ENCODE measurements around the gene KRT13. TPM values are rescaled to one million over a fixed set of nuclear protein-coding genes. Genes with fewer than 3 reads are reported as not detected.

KRT13 gene
- total and polyA plus RNA-seq, 9 of the 15 experiments (the other 6 are each of a cell fraction or from before 2014, with no cell fraction given), result 0.11 to 1.1 (median 0.24) TPM; not detected in 3

DNA sequence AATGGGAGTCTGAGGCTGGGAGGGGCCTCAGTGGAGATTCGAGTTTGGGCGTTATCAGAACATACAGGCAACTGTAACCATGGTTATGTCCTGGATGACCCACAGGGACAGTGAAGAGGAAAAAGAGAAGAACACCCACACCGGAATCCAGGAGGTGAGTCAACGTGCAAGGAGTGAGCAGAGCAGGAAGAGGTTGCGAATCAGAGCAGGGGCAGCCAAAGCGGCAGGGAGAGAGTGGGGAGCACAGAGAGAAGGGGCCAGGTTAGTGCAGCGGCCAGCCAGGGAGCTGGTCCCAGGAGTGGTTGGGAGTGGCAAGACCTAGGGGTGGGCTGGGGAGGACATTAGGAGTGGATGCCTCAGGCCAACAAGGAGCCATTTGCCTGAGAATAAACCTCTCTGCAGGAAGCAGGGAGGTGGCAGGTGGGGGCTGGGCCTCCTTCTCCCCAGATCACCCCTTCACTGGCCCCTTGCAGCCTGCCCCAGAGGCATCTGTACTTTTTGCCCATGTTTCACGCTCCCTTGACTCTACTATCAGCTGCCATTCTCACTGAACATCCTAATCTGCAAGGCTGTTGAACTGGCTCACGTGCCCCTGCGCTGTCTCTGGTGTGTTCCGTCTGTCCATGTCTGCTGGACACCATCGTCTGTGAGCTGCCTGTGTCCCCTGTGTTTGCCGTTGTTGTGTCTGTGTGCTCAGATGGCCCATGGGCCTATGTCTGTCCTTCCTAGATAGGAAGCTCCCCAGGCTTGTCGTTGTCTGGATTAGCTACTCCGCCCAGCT, 5.1 kb downstream of the KRT13 start (continued):
- no peak for TF ChIP-seq CREB3L1 (IDR thresholded peaks at IDR 0.05; ENCODE audit: borderline replicate concordance, low read depth)
- TF ChIP-seq, protein P1, sequence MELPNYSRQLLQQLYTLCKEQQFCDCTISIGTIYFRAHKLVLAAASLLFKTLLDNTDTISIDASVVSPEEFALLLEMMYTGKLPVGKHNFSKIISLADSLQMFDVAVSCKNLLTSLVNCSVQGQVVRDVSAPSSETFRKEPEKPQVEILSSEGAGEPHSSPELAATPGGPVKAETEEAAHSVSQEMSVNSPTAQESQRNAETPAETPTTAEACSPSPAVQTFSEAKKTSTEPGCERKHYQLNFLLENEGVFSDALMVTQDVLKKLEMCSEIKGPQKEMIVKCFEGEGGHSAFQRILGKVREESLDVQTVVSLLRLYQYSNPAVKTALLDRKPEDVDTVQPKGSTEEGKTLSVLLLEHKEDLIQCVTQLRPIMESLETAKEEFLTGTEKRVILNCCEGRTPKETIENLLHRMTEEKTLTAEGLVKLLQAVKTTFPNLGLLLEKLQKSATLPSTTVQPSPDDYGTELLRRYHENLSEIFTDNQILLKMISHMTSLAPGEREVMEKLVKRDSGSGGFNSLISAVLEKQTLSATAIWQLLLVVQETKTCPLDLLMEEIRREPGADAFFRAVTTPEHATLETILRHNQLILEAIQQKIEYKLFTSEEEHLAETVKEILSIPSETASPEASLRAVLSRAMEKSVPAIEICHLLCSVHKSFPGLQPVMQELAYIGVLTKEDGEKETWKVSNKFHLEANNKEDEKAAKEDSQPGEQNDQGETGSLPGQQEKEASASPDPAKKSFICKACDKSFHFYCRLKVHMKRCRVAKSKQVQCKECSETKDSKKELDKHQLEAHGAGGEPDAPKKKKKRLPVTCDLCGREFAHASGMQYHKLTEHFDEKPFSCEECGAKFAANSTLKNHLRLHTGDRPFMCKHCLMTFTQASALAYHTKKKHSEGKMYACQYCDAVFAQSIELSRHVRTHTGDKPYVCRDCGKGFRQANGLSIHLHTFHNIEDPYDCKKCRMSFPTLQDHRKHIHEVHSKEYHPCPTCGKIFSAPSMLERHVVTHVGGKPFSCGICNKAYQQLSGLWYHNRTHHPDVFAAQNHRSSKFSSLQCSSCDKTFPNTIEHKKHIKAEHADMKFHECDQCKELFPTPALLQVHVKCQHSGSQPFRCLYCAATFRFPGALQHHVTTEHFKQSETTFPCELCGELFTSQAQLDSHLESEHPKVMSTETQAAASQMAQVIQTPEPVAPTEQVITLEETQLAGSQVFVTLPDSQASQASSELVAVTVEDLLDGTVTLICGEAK (IDR thresholded peaks at IDR 0.05), result no peak
- TF ChIP-seq, protein P1 (CRISPR knock-in tag; IDR thresholded peaks at IDR 0.05), result no peak
- no peak for TF ChIP-seq KHSRP (IDR thresholded peaks at IDR 0.05)
- peak; percentile 33 for TF ChIP-seq MTA2 (IDR thresholded peaks at IDR 0.05; ENCODE audit: low read depth)
- TF ChIP-seq, protein P2, sequence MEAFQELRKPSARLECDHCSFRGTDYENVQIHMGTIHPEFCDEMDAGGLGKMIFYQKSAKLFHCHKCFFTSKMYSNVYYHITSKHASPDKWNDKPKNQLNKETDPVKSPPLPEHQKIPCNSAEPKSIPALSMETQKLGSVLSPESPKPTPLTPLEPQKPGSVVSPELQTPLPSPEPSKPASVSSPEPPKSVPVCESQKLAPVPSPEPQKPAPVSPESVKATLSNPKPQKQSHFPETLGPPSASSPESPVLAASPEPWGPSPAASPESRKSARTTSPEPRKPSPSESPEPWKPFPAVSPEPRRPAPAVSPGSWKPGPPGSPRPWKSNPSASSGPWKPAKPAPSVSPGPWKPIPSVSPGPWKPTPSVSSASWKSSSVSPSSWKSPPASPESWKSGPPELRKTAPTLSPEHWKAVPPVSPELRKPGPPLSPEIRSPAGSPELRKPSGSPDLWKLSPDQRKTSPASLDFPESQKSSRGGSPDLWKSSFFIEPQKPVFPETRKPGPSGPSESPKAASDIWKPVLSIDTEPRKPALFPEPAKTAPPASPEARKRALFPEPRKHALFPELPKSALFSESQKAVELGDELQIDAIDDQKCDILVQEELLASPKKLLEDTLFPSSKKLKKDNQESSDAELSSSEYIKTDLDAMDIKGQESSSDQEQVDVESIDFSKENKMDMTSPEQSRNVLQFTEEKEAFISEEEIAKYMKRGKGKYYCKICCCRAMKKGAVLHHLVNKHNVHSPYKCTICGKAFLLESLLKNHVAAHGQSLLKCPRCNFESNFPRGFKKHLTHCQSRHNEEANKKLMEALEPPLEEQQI (IDR thresholded peaks at IDR 0.05), result no peak
- TF ChIP-seq POLR2AphosphoS5 (IDR thresholded peaks at IDR 0.05; ENCODE audit: control insufficient read depth, insufficient read depth, low read depth, low read length), result 0 out of 2 replicates have a peak, but pooled peaks have one; percentile 27
- peak; percentile 32; the same call in 1 of the 2 replicates for TF ChIP-seq USF2 (CRISPR knock-in tag; IDR thresholded peaks at IDR 0.05)
- TF ChIP-seq CCAR2 (IDR thresholded peaks at IDR 0.05; ENCODE audit: low read depth, low read length), result no peak
- peak; percentile 88 for TF ChIP-seq DPF2 (IDR thresholded peaks at IDR 0.05)
- no peak for TF ChIP-seq MTA1 (IDR thresholded peaks at IDR 0.05; ENCODE audit: borderline replicate concordance)
- peak; percentile 67 for TF ChIP-seq TEAD4 (IDR thresholded peaks at IDR 0.05; ENCODE audit: low read length)
- no peak for TF ChIP-seq TEAD4 (CRISPR knock-in tag; IDR thresholded peaks at IDR 0.05; ENCODE audit: borderline replicate concordance)
- no peak for TF ChIP-seq ZNF695 (CRISPR knock-in tag; IDR thresholded peaks at IDR 0.05)
